Nephron progenitor cell (in vitro differentiated cells): ENCODE data around the gene TRIP6.

Source experiments
- DNase-seq: peaks from one replicate; pipeline ENCODE4 v3.0.0; 2021
- H3K27ac Mint-ChIP-seq: 2 replicates; pipeline ENCODE4 v1.8.0; 2021; ENCODE audit warnings: mild to moderate bottlenecking, moderate library complexity, mixed read lengths
- H3K27me3 Mint-ChIP-seq: 2 replicates; pipeline ENCODE4 v1.8.0; 2021; ENCODE audit warnings: mild to moderate bottlenecking, low read depth, mixed read lengths; ENCODE audit not compliant: poor library complexity
- H3K36me3 Mint-ChIP-seq: 2 replicates; pipeline ENCODE4 v1.8.0; 2021; ENCODE audit warnings: low read depth, mixed read lengths
- H3K4me1 Mint-ChIP-seq: 2 replicates; pipeline ENCODE4 v1.8.0; 2021; ENCODE audit warnings: mixed read lengths
- H3K4me3 Mint-ChIP-seq: 2 replicates; pipeline ENCODE4 v1.8.0; 2021; ENCODE audit warnings: mild to moderate bottlenecking, moderate library complexity, mixed read lengths
- H3K9me3 Mint-ChIP-seq: 2 replicates; pipeline ENCODE4 v1.8.0; 2021; ENCODE audit warnings: mild to moderate bottlenecking, moderate library complexity, mixed read lengths
- TF ChIP-seq, protein P1 (sequence below): fragments of 200-600 bp; sonication (generic); IDR thresholded peaks from 2 replicates; pipeline ENCODE4 v1.5.0; 2021; ENCODE audit warnings: antibody characterized with exemption

TRIP6 gene

DNA sequence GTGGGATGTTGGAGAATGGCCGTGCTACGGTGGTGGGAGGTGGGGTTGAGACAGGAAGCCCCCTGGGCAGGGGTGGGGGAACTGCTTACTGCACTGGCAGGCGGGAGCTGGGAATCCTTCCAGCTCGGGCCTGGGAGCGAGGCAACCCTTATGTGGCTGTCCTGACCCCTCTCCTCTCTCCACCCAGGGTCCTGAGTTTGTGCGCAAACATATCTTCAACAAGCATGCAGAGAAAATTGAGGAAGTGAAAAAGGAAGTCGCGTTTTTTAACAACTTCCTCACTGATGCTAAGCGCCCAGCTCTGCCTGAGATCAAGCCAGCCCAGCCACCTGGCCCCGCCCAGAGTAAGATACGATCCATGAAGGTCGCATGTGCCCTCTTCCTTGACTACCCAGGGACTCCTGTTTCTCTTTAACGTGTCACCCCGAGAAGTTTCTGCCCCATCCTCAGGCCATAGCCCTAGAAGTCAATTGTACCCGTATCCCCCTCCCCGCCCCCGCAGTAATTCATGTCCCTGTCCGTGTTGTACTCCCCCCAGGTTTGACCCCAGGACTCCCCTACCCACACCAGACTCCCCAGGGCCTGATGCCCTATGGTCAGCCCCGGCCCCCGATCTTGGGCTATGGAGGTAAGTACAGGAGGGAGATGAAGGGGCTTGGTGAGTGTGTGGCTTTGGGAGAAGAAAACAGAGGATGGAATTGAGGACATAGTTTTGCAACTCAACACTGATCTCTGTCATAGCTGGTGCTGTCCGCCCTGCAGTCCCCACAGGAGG, 20.5 kb downstream of the TRIP6 start:
- no peak for DNase-seq
- peak overlapping the region; percentile 98 for H3K27ac Mint-ChIP-seq

DNA sequence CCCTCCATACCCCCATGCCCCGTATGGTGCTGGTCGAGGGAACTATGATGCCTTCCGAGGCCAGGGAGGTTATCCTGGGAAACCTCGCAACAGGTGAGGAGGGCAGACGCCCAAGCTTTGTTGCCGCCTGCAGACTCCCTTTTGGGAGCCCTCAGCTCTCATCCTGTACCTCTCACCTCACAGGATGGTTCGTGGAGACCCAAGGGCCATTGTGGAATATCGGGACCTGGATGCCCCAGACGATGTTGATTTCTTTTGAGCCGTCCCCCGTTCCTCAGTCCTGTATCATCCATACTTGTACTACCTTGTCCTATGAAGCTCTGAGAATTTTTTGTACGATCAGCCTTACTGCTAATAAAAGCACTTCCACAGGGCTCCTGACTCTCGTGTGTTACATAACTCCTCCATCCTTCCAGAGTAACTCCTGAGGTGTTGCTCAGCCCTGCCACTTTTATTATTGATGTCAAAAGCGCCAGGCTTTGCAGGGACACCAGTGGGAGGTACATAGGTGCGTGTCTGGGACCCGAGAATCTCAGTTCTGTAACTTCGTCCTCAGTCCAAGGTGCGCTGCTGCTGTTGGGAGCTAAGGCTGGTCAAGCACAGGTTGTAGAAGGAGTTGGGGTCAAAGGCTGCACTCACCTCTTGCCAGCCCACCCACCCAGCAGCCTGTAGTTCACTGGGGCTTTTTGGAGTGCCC, 21.3 kb downstream of the TRIP6 start:
- H3K27me3 Mint-ChIP-seq: peaks cover 5% of the 10 kb centered on the region
- peak overlapping the region; percentile 68 for H3K4me3 Mint-ChIP-seq
- TF ChIP-seq, protein P1, sequence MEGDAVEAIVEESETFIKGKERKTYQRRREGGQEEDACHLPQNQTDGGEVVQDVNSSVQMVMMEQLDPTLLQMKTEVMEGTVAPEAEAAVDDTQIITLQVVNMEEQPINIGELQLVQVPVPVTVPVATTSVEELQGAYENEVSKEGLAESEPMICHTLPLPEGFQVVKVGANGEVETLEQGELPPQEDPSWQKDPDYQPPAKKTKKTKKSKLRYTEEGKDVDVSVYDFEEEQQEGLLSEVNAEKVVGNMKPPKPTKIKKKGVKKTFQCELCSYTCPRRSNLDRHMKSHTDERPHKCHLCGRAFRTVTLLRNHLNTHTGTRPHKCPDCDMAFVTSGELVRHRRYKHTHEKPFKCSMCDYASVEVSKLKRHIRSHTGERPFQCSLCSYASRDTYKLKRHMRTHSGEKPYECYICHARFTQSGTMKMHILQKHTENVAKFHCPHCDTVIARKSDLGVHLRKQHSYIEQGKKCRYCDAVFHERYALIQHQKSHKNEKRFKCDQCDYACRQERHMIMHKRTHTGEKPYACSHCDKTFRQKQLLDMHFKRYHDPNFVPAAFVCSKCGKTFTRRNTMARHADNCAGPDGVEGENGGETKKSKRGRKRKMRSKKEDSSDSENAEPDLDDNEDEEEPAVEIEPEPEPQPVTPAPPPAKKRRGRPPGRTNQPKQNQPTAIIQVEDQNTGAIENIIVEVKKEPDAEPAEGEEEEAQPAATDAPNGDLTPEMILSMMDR: no peak
- H3K36me3 Mint-ChIP-seq: peaks cover 50% of the 10 kb centered on the region
- no peaks in the 10 kb centered on the region for H3K9me3 Mint-ChIP-seq
- peaks cover 79% of the 10 kb centered on the region for H3K4me1 Mint-ChIP-seq
- no peak for DNase-seq
- H3K27ac Mint-ChIP-seq: peak overlapping the region; percentile 17

More for the DNA sequence above, 20.5 kb downstream of the TRIP6 start:
- TF ChIP-seq, protein P1: no peak
- peak overlapping the region; percentile 68 for H3K4me3 Mint-ChIP-seq
- peaks cover 57% of the 10 kb centered on the region for H3K36me3 Mint-ChIP-seq
- H3K9me3 Mint-ChIP-seq: no peaks in the 10 kb centered on the region
- H3K27me3 Mint-ChIP-seq: peaks cover 5% of the 10 kb centered on the region
- peaks cover 83% of the 10 kb centered on the region for H3K4me1 Mint-ChIP-seq

DNA sequence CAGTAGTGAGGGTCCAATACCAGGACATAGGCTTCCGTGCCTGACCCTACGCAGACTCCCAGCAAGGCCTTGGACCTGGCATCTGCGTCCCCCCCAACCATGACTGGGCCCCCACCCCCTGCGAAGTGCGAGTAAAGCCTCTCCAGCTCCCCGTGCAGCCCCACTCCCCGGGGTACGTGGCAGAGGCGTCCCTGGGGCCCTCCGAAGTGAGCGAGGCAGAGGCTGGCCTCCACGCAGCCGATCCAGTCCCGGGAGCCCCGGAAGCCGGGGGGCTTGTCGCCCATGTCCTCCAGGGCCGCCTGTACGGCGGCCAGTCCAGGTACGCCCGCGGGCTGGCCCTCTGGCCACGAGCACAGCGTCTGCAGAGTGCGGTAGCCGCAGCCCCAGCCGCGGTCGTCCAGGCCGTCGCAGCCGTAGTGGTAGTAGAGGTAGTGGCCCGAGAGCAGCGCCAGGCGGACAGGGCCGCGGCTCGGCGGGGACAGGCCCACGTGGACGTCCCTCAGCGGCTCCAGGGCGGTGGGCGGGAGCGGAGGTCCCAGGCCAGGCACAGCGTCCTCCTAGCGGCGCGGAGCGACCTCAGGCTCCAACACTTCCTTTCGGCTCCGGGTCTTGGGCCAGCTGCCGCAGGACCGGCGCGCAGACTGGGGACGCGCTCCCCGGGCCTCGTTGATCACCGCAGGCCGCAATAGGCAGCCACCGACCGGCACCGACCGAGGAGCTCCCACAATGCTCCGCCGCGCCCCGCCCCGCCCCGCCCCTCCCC, 22.0 kb downstream of the TRIP6 start, which contains the start of gene UFSP1:
Gene UFSP1 (minus strand): TSS at position 728 of the 763 bp plus-strand sequence. CDS start 444 bp downstream, at position 284.
- DNase-seq: peak; percentile 76
- Mint-ChIP-seq H3K27ac (peak within 1 kb of the TSS; percentile 97), H3K4me3 (peak within 1 kb of the TSS; percentile 90), H3K36me3 (peaks cover 43% of the 10 kb centered on the region), H3K9me3 (no peaks in the 10 kb centered on the region), H3K27me3 (peaks cover 5% of the 10 kb centered on the region), H3K4me1 (peaks cover 78% of the 10 kb centered on the region)
- TF ChIP-seq, protein P1: no peak

DNA sequence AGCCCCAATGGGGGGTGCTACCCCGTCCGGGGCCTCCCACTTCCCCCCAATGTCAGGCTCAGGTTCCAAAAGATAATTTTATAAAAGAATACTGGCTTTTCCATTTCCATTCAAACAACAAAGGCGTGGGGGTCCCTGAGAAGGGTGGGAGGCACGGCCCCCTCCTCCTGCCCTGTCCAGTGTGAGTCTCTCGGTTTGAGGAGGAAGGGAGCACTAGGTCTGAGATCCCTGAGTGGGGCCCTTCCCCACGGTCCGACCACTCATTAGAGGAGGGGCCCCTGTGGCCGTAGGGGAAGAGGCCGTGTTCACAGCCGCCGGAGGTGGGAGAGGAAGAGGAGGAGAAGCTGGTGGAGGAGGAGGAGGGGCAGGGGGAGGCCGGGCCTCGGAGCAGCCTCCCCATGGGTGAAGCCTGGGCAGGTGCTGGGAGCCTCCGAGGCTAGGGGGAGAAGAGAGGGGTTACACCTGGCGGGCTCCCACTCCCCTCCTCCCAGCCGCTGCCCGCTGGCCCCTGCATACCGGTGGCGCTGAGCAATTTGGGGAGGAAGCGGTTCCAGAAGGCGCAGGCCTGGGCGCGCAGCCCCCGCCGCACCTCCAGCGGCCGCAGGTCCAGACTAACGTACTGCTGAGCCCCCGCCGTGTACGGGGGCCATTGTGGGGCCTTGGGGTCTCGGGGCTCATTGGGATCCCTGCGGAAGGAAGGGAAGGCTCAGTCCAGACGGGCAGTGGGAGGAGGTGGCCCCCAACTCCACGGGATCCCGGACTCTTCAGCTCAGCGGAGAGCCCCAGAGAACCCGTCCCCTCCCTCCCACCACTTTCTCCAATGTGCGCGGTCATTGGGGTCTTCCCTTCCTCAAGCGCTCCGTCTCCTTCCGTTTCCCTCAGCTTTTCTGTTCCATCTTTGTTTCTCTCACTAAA, 23.7 kb downstream of the TRIP6 start:
- H3K4me1 Mint-ChIP-seq: peaks cover 65% of the 10 kb centered on the region
- peaks cover 10% of the 10 kb centered on the region for H3K27me3 Mint-ChIP-seq
- H3K9me3 Mint-ChIP-seq: no peaks in the 10 kb centered on the region
- peak overlapping the region; percentile 90 for H3K4me3 Mint-ChIP-seq
- H3K36me3 Mint-ChIP-seq: peaks cover 27% of the 10 kb centered on the region
- peak overlapping the region; percentile 97 for H3K27ac Mint-ChIP-seq
- TF ChIP-seq, protein P1: no peak
- peak; percentile 35 for DNase-seq

DNA sequence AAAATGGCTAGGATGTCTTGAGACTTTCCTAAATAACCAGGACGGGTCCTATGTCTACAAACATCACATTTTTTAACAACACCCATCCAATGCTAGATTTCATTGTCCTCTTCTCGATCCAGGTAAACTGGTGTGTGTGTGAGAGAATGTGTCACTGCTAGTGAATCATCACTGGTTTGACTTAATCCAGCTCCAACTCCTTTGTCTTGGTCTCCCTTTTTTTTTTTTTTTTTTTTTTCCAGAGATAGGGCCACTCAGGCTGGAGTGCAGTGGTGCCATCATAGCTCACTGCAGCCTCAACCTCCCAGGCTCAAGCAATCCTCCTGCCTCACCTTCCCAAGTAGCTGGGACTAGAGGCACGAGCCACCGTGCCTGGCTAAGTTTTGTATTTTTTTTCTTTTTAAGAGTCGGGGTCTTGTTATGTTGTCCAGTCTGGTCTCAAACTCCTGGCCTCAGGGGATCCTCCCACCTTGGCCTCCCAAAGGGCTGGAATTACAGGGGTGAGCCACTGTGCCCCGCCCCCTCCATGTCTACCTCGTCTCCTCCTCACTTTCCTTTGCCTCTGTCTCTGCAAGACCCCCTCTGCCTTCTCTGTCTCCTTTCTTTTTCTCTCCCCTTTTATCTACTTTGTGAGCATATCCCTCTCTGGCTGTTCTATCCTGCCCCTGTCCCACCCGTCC, 24.5 kb downstream of the TRIP6 start:
- DNase-seq: no peak
- H3K4me3 Mint-ChIP-seq: peak overlapping the region; percentile 90
- no peaks in the 10 kb centered on the region for H3K9me3 Mint-ChIP-seq
- peaks cover 19% of the 10 kb centered on the region for H3K36me3 Mint-ChIP-seq
- H3K27ac Mint-ChIP-seq: peak overlapping the region; percentile 3
- TF ChIP-seq, protein P1: no peak
- H3K4me1 Mint-ChIP-seq: peaks cover 62% of the 10 kb centered on the region
- peaks cover 17% of the 10 kb centered on the region for H3K27me3 Mint-ChIP-seq
